HepG2 (cell line): ENCODE data around the gene SKIC2.

ENCODE experiments used
- CTCF ChIP-seq: sonication (generic); formaldehyde crosslinking; IDR thresholded peaks from 2 replicates; pipeline ENCODE4 v1.5.0; 2020; ENCODE audit warnings: mild to moderate bottlenecking, missing genetic modification reagents, moderate library complexity
- DNMT3B ChIP-seq: conservative IDR thresholded peaks from 2 replicates; pipeline ENCODE4 v1.6.1; 2016; ENCODE audit warnings: missing biosample characterization, control low read depth
- ELF1 ChIP-seq: sonication (generic); formaldehyde crosslinking; IDR thresholded peaks from 2 replicates; pipeline ENCODE4 v1.4.0; 2020; ENCODE audit warnings: missing genetic modification reagents
- EZH2 ChIP-seq: conservative IDR thresholded peaks from 2 replicates; pipeline ENCODE4 v1.6.1; 2012; ENCODE audit warnings: mild to moderate bottlenecking, low read depth, low read length, moderate library complexity
- HCFC1 ChIP-seq: fragments of 150-350 bp; IDR thresholded peaks from 2 replicates; pipeline ENCODE4 v1.6.1; 2014; ENCODE audit warnings: low read depth, low read length
- HMGA1 ChIP-seq: sonication (generic); formaldehyde crosslinking; conservative IDR thresholded peaks from 2 replicates; pipeline ENCODE4 v1.4.0; 2020; ENCODE audit warnings: missing genetic modification reagents
- KDM4B ChIP-seq: sonication (generic); formaldehyde crosslinking; IDR thresholded peaks from 2 replicates; pipeline ENCODE4 v1.4.0; 2020; ENCODE audit warnings: missing genetic modification reagents
- MED13 ChIP-seq: sonication (generic); formaldehyde crosslinking; IDR thresholded peaks from 2 replicates; pipeline ENCODE4 v1.5.0; 2020; ENCODE audit warnings: missing genetic modification reagents
- PHF5A ChIP-seq: IDR thresholded peaks from one replicate; pipeline ENCODE4 v1.6.1; 2018; ENCODE audit warnings: low read depth, missing genetic modification reagents; ENCODE audit not compliant: unreplicated experiment
- RBM39 ChIP-seq: fragments of 200-400 bp; formaldehyde crosslinking; IDR thresholded peaks from one replicate; pipeline ENCODE4 v1.6.1; 2018; ENCODE audit warnings: antibody characterized with exemption, mild to moderate bottlenecking, low read depth, low read length; ENCODE audit not compliant: poor library complexity, severe bottlenecking
- SIN3A ChIP-seq: IDR thresholded peaks from 2 replicates; pipeline ENCODE4 v1.6.1; 2011; ENCODE audit warnings: low read depth, mild to moderate bottlenecking, control low read depth, low read length, borderline replicate concordance
- SP1 ChIP-seq, 2 experiments: fragments of 450-650 bp in 1 of 2; sonication (generic) in 1 of 2; formaldehyde crosslinking in 1 of 2; IDR thresholded peaks; 2 replicates each; pipeline versions ENCODE4 v1.4.0 to v1.6.1; 2016 to 2020; ENCODE audit warnings: missing genetic modification reagents in 1 of 2
- ZNF552 ChIP-seq: sonication (generic); formaldehyde crosslinking; IDR thresholded peaks from 2 replicates; pipeline ENCODE4 v1.9.0; 2022; ENCODE audit warnings: missing genetic modification reagents, mild to moderate bottlenecking, borderline replicate concordance

- no peak for TF ChIP-seq KDM4B (CRISPR knock-in tag)
- no peak for TF ChIP-seq PHF5A (CRISPR knock-in tag)
- no peak for TF ChIP-seq EZH2
- no peak for TF ChIP-seq HMGA1
- no peak for TF ChIP-seq CTCF (CRISPR knock-in tag)
- TF ChIP-seq HCFC1, result no peak
- TF ChIP-seq SP1 (IDR thresholded peaks at IDR 0.05), result no peak
- TF ChIP-seq SP1 (CRISPR knock-in tag; IDR thresholded peaks at IDR 0.05), result no peak
- TF ChIP-seq ZNF552 (CRISPR knock-in tag), result no peak
- no peak for TF ChIP-seq ELF1
- no peak; the same call in 1 of the 2 replicates for TF ChIP-seq MED13 (CRISPR knock-in tag)
- no peak for TF ChIP-seq SIN3A
- TF ChIP-seq RBM39, result no peak
- no peak; the same call in 1 of the 2 replicates for TF ChIP-seq DNMT3B (CRISPR knock-in tag)
Measured at GRCh38 chr6:31971279-31971992, 12.5 kb downstream of the SKIC2 start.
